ENCODE measurements around the gene PIAS2.

GRCh38 chr18:46917803-46918600 is 695 bp upstream of the PIAS2 start:
- no peak for TF ChIP-seq CTCF (IDR thresholded peaks at IDR 0.05)
- TF ChIP-seq POLR2A (IDR thresholded peaks at IDR 0.05), result no peak
- TF ChIP-seq POLR2AphosphoS5 (IDR thresholded peaks at IDR 0.05), result no peak
